SJSA1 (cell line): Measurements from ENCODE around the gene PCSK5. TPM values are rescaled to one million over a fixed set of nuclear protein-coding genes. Genes with fewer than 3 reads are reported as not detected.
"Not testable (repeated sequence)": the region's sequence is repeated elsewhere in the genome, so short reads cannot be mapped to it uniquely, and the experiment has no call there.

Experiments used
- DNase-seq, 2 experiments: peaks; one replicate each; pipeline ENCODE4 v3.0.0-alpha.2; 2015 to 2020; ENCODE audit warnings: low spot score in 2 of 2, low read depth in 1 of 2
- H3K27ac ChIP-seq: fragments of 250-450 bp; sonication (Bioruptor Pico); 2 replicates; pipeline ENCODE4 v1.5.1; 2020; ENCODE audit warnings: mild to moderate bottlenecking, moderate library complexity
- H3K27me3 ChIP-seq: fragments of 250-450 bp; sonication (Bioruptor Pico); replicated peaks from 2 replicates; pipeline ENCODE4 v1.5.1; 2020; ENCODE audit warnings: mild to moderate bottlenecking, moderate library complexity
- H3K36me3 ChIP-seq: fragments of 250-450 bp; sonication (Bioruptor Pico); 2 replicates; pipeline ENCODE4 v1.5.1; 2020; ENCODE audit warnings: mild to moderate bottlenecking
- H3K4me1 ChIP-seq: fragments of 250-450 bp; sonication (Bioruptor Pico); replicated peaks from 2 replicates; pipeline ENCODE4 v1.6.1; 2021; ENCODE audit warnings: mild to moderate bottlenecking
- H3K4me3 ChIP-seq: fragments of 250-450 bp; sonication (Bioruptor Pico); 2 replicates; pipeline ENCODE4 v1.5.1; 2020; ENCODE audit warnings: mild to moderate bottlenecking
- H3K9me3 ChIP-seq: fragments of 250-450 bp; sonication (Bioruptor Pico); replicated peaks from 2 replicates; pipeline ENCODE4 v1.5.1; 2020; ENCODE audit warnings: mild to moderate bottlenecking
- total RNA-seq: library from RNA; depleted of rRNA; stranded (reverse); fragments of >200 nt; shearing (Covaris generic); gene quantifications from 2 replicates; pipeline ENCODE4 v1.2.3, GENCODE V29; 2014

Gene PCSK5
- total RNA-seq, 1 experiment from 2014 or later: 20.8 TPM

DNA sequence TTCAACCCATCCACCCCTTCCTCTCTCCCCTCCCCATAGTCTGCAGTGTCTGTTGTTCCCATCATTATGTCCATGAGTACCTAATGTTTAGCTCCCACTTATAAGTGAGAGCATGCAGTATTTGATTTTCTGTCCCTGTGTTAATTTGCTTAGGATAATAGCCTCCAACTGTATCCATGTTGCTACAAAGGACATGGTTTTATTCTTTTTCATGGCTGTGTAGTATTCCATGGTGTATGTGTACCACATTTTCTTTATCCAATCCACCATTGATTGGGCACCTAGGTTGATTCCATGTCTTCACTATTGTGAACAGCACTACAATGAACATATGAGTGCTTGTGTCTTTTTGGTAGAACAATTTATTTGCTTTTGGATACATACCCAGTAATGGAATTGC is 187.1 kb downstream of the PCSK5 start:
- no peak for DNase-seq
- no peaks in the 10 kb centered on the region for H3K27me3 ChIP-seq
- H3K4me1 ChIP-seq: no peaks in the 10 kb centered on the region
- no peaks in the 10 kb centered on the region for H3K36me3 ChIP-seq
- H3K4me3 ChIP-seq: no peak overlapping the region
- H3K27ac ChIP-seq: no peak overlapping the region
- no peaks in the 10 kb centered on the region for H3K9me3 ChIP-seq

DNA sequence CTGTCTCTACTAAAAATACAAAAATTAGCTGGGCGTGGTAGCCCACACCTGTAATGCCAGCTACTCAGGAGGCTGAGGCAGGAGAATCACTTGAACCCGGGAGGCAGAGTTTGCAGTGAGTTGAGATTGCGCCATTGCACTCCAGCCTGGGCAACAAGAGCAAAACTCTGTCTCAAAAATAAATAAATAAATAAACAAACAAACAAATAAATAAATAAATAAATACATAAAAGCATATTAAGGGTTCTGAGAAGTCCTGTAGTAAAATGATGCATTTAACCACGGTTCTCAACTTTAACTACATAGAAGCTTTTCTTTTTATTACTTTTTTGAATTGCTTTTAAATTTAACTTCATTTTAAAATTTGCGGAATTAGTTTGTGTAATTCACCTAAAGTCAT is 190.8 kb downstream of the PCSK5 start:
- H3K36me3 ChIP-seq, DNase-seq, H3K27ac ChIP-seq, H3K27me3 ChIP-seq, H3K4me1 ChIP-seq, H3K9me3 ChIP-seq, H3K4me3 ChIP-seq: not testable (repeated sequence)

- Histone ChIP-seq H3K4me3 (no peak overlapping the region), H3K27ac (no peak overlapping the region), H3K36me3 (no peaks in the 10 kb centered on the region), H3K4me1 (no peaks in the 10 kb centered on the region), H3K9me3 (no peaks in the 10 kb centered on the region), H3K27me3 (no peaks in the 10 kb centered on the region)
- DNase-seq: no peak
These were observed 191.6 kb downstream of the PCSK5 start for GRCh38 chr9:76082057-76082456.

GRCh38 chr9:76085596-76085995 is 195.1 kb downstream of the PCSK5 start:
- H3K27ac ChIP-seq: no peak overlapping the region
- H3K4me3 ChIP-seq: no peak overlapping the region
- no peaks in the 10 kb centered on the region for H3K9me3 ChIP-seq
- no peak for DNase-seq
- H3K36me3 ChIP-seq: no peaks in the 10 kb centered on the region
- no peaks in the 10 kb centered on the region for H3K27me3 ChIP-seq
- H3K4me1 ChIP-seq: no peaks in the 10 kb centered on the region

GRCh38 chr9:76086539-76086938 is 196.1 kb downstream of the PCSK5 start:
- H3K9me3 ChIP-seq: no peaks in the 10 kb centered on the region
- H3K27ac ChIP-seq: no peak overlapping the region
- DNase-seq: no peak
- no peaks in the 10 kb centered on the region for H3K36me3 ChIP-seq
- H3K27me3 ChIP-seq: no peaks in the 10 kb centered on the region
- H3K4me1 ChIP-seq: no peaks in the 10 kb centered on the region
- no peak overlapping the region for H3K4me3 ChIP-seq

- DNase-seq: no peak
- H3K27me3 ChIP-seq: no peaks in the 10 kb centered on the region
- no peaks in the 10 kb centered on the region for H3K4me1 ChIP-seq
- no peak overlapping the region for H3K4me3 ChIP-seq
- H3K9me3 ChIP-seq: no peaks in the 10 kb centered on the region
- no peaks in the 10 kb centered on the region for H3K36me3 ChIP-seq
- no peak overlapping the region for H3K27ac ChIP-seq
These were observed 197.5 kb downstream of the PCSK5 start for GRCh38 chr9:76087976-76088375.

DNA sequence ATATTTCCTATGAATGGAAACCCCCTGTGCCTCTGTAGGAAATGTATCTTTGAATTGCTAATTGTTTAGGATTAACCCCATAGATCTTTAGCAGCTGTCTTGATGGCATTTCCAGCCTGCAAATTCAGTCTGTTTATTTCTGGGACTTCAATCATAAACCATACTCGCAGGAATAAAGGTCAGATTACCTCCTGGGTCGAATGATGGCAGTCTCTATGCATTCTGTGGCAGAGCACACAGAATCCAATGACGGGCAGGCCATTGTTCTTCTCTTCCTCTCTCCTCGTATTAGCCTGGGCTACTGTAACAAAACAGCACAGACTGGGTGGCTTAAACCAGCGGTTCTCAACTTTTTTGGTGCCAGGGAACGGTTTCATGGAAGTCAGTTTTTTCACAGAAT is 199.9 kb downstream of the PCSK5 start:
- Histone ChIP-seq H3K36me3 (no peaks in the 10 kb centered on the region), H3K4me1 (no peaks in the 10 kb centered on the region)
- no peak for DNase-seq

GRCh38 chr9:76090909-76091308 is 200.4 kb downstream of the PCSK5 start:
- Histone ChIP-seq H3K4me3 (no peak overlapping the region), H3K36me3 (no peaks in the 10 kb centered on the region), H3K27me3 (no peaks in the 10 kb centered on the region), H3K4me1 (no peaks in the 10 kb centered on the region), H3K27ac (no peak overlapping the region), H3K9me3 (no peaks in the 10 kb centered on the region)
- DNase-seq: no peak

More for the DNA sequence above, 199.9 kb downstream of the PCSK5 start:
- no peak overlapping the region for H3K27ac ChIP-seq
- H3K4me3 ChIP-seq: no peak overlapping the region
- H3K9me3 ChIP-seq: no peaks in the 10 kb centered on the region
- H3K27me3 ChIP-seq: no peaks in the 10 kb centered on the region

- H3K36me3 ChIP-seq: peaks cover 2% of the 10 kb centered on the region; the same call in 1 of the 2 replicates
- DNase-seq: no peak
- H3K27me3 ChIP-seq: no peaks in the 10 kb centered on the region
- H3K4me3 ChIP-seq: no peak overlapping the region
- H3K4me1 ChIP-seq: no peaks in the 10 kb centered on the region
- no peaks in the 10 kb centered on the region for H3K9me3 ChIP-seq
- no peak overlapping the region for H3K27ac ChIP-seq
These were observed 202.1 kb downstream of the PCSK5 start for GRCh38 chr9:76092572-76092971.

GRCh38 chr9:76095585-76095984 is 205.1 kb downstream of the PCSK5 start:
- Histone ChIP-seq H3K9me3 (no peaks in the 10 kb centered on the region), H3K36me3 (peaks cover 8% of the 10 kb centered on the region; the same call in 1 of the 2 replicates), H3K4me1 (no peaks in the 10 kb centered on the region), H3K27me3 (no peaks in the 10 kb centered on the region), H3K27ac (no peak overlapping the region), H3K4me3 (no peak overlapping the region)
- DNase-seq: no peak

DNA sequence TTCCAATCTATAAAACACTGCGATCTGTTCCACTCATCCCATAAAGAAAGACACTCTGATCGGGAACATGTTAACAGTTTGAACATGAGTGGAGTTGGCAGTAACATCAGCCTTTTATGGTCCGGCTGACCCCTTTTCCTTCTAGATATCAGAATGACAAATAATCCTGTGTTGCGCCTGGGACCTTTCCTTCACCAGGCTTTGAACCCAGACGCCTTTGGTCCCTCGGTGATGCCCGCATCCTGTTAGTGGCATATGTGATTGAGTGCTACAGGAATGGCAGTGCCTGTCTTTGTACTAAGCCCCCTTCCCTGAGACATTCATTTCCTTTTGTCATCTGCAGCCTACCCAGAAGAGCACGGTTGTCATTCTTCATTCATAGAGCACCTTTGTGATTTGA is 209.0 kb downstream of the PCSK5 start:
- no peak overlapping the region for H3K4me3 ChIP-seq
- H3K9me3 ChIP-seq: no peaks in the 10 kb centered on the region
- H3K27ac ChIP-seq: no peak overlapping the region
- no peaks in the 10 kb centered on the region for H3K27me3 ChIP-seq
- DNase-seq: no peak
- H3K4me1 ChIP-seq: no peaks in the 10 kb centered on the region
- H3K36me3 ChIP-seq: peaks cover 11% of the 10 kb centered on the region; the same call in 1 of the 2 replicates

GRCh38 chr9:76101075-76101474 is 210.6 kb downstream of the PCSK5 start:
- H3K27ac ChIP-seq: no peak overlapping the region
- H3K4me3 ChIP-seq: no peak overlapping the region
- DNase-seq: no peak
- no peaks in the 10 kb centered on the region for H3K27me3 ChIP-seq
- H3K36me3 ChIP-seq: peaks cover 11% of the 10 kb centered on the region; the same call in 1 of the 2 replicates
- no peaks in the 10 kb centered on the region for H3K4me1 ChIP-seq
- H3K9me3 ChIP-seq: no peaks in the 10 kb centered on the region

DNA sequence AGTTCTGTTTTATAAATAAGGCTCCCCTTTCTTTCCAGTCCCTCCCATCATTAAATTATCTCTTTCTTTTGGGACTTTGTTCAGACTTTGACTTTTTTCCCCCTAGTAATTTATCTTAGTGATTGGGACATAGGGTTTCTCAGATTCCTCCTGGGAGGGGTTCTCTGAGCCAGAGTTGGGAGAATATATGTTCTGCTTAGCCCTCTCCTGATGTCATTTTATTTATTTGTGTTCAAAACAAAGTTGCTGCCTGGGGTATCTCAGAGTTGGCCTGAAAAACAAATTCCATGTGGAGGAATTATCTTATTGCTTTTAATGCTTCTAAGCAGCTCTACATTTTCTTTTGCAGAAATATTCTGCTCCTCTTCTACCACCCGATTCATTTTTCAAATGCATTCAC is 211.0 kb downstream of the PCSK5 start:
- H3K4me1 ChIP-seq: no peaks in the 10 kb centered on the region
- no peak for DNase-seq
- H3K27me3 ChIP-seq: no peaks in the 10 kb centered on the region

DNA sequence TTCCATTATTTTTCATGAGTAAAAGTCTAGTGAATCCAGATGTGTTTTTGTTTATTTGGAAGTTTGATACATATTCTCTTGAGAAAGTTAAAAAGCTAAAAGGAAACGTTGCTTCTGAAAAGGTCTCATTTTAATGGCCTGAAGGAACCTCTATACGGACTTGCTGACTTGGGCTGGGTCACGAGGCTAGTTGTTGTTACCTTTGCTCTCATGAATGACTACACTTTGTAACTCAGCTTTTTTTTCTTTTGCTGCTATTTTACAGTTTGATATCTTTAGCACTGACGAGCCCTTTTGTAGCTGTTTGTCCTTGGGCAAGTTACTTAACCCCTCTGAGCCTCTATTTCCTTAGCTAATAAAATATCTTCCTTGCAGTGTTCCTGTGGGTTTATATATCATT is 211.5 kb downstream of the PCSK5 start:
- H3K4me1 ChIP-seq: no peaks in the 10 kb centered on the region
- no peak overlapping the region for H3K27ac ChIP-seq
- H3K36me3 ChIP-seq: peaks cover 11% of the 10 kb centered on the region; the same call in 1 of the 2 replicates
- H3K4me3 ChIP-seq: no peak overlapping the region
- no peak for DNase-seq
- no peaks in the 10 kb centered on the region for H3K9me3 ChIP-seq
- no peaks in the 10 kb centered on the region for H3K27me3 ChIP-seq

More for the DNA sequence above, 211.0 kb downstream of the PCSK5 start:
- no peak overlapping the region for H3K4me3 ChIP-seq
- H3K9me3 ChIP-seq: no peaks in the 10 kb centered on the region
- H3K36me3 ChIP-seq: peaks cover 11% of the 10 kb centered on the region; the same call in 1 of the 2 replicates
- H3K27ac ChIP-seq: no peak overlapping the region
